IPS-11a (cell line): Measurements from ENCODE around the gene FSCN2.

Source experiments
- H3K4me3 ChIP-seq: one replicate; pipeline ENCODE4 v1.5.1; 2013; ENCODE audit warnings: low read depth, low read length, control low read depth

Gene FSCN2, protein sequence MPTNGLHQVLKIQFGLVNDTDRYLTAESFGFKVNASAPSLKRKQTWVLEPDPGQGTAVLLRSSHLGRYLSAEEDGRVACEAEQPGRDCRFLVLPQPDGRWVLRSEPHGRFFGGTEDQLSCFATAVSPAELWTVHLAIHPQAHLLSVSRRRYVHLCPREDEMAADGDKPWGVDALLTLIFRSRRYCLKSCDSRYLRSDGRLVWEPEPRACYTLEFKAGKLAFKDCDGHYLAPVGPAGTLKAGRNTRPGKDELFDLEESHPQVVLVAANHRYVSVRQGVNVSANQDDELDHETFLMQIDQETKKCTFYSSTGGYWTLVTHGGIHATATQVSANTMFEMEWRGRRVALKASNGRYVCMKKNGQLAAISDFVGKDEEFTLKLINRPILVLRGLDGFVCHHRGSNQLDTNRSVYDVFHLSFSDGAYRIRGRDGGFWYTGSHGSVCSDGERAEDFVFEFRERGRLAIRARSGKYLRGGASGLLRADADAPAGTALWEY

GRCh38 chr17:81527591-81528383, at the start of gene FSCN2:
TSS of gene FSCN2 (plus strand) at chr17:81528377. CDS start at chr17:81528532, 155 bp downstream.
- H3K4me3 ChIP-seq: no peak within 1 kb of the TSS

- H3K4me3 ChIP-seq: no peak overlapping the region
Measured at GRCh38 chr17:81479175-81480071, 48.8 kb upstream of the FSCN2 start.

DNA sequence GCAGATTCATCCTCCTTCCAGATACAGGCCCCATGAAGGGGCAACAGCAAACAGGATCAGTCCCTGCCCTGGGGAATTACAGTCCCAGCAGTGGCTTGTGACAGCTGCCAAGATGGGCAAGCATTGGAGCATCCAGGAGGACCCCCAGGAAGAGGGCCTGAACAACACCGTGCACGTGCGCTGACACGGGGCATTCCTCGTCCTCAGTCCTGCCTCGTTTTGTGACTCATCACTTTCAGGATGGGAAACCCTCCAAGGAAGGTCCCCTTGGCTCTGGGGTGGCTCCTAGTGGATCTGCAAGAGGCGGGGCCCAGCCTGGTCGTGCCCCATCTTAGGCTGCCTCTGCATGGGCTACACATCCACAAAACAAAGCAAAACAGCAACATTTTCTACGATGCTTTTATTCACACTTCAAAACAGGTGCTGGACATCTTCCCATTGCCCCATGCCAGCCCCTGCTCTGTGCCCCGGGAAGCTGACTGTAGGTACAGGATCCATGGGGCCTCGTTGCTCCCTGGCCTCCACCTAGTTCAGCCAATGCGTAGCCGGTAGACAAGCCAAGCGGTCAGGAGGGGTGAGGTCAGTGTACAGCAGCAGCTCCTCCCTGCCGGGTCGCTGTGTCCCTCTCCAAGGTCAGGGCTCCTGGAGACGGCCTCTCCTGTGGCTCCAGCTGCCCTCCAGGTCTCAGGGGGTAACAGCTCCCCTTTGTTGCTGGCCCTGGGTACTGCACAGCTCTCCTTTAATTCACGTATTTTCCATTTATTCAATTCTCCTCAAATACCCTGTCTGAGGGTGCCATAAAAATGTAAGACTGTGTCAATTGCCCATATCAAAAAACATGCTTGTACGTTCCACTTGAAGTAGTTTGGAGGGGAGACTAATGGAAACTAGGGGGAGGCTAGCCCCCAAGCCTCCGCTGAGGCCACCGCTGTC, 47.8 kb upstream of the FSCN2 start:
- H3K4me3 ChIP-seq: no peak overlapping the region

GRCh38 chr17:81481073-81481799, 46.9 kb upstream of the FSCN2 start:
- no peak overlapping the region for H3K4me3 ChIP-seq

- no peak overlapping the region for H3K4me3 ChIP-seq
Measured at GRCh38 chr17:81481815-81482505, 46.2 kb upstream of the FSCN2 start.

DNA sequence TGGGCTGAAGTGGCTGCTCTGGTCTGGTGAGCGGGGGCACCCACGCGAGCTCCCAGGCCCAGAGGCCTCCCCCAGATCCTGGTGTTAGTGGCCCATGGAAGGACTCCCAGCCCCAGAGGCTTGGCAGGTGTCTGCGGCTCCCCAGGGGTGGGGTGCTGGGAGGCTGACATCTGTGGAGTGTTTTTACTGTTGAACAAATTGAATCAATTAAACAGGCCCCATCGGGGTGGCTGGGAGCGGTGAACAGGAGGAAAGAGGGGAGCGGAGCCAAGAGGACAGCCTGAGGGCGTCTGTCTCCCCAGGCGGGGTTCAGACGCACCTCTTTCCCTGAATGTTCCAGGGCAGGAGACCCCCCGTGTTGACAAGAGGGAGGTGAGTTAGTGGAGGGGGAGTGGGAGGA, 45.5 kb upstream of the FSCN2 start:
- H3K4me3 ChIP-seq: no peak overlapping the region

- H3K4me3 ChIP-seq: peak overlapping the region; percentile 37
Measured at GRCh38 chr17:81483085-81483861, 44.9 kb upstream of the FSCN2 start.

DNA sequence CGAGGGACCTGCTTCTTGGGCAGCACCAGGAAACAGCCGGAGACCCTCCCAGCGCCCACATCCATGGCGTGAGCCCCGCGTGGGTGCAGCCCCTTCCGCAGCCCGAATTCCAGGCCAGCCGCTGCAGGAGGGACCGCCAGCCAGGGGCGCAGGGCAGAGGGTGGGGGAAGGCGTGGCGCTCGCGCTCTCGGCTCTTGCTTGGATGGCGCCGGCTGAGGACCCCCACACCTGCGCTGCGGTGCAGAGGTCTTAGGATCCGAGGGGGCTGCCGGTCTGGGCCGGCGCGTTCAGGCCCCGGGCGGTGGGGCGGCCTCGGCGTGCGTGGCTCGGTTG, 44.3 kb upstream of the FSCN2 start:
- H3K4me3 ChIP-seq: peak overlapping the region; percentile 37

DNA sequence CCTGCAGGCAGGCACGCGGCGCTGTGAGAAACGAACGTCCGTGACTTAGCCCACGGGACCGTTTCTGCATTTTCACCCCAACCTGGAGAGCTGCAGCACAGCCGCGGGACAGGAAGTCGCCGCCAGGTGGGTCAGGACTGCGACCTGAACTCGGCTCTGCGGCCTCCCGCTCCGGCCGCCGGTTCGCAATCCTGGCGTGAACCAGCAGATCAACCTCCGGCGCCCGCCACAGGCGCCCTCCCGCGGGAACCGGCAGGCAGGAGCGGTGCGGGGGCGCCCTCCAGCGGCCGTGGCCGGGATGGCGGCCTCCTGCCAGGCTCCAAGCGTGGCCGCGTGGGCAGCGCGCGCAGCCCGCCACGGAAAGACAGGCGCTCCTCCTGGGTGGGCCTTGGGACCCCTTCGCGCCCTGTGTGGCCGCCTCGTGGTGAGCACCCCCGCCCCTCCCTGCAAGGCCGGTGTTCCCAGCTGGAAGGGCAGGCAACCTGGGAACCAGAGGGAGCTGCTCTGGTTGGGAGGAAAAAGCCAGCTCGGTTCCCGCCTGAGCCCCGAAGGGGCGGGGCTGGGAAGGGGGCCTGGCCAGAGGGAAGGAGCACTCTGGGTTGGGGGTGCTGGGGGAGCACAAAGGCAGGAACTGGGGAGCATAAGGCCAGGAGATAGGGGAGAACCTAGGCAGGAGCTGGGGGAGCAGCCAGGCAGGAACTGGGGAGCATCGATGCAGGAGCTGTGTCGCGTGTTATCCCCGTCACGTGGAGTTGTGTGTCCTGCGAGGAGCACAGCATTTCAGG, 43.8 kb upstream of the FSCN2 start:
- H3K4me3 ChIP-seq: peak overlapping the region; percentile 37

- H3K4me3 ChIP-seq: no peak overlapping the region
Measured at GRCh38 chr17:81486199-81486810, 41.9 kb upstream of the FSCN2 start.

DNA sequence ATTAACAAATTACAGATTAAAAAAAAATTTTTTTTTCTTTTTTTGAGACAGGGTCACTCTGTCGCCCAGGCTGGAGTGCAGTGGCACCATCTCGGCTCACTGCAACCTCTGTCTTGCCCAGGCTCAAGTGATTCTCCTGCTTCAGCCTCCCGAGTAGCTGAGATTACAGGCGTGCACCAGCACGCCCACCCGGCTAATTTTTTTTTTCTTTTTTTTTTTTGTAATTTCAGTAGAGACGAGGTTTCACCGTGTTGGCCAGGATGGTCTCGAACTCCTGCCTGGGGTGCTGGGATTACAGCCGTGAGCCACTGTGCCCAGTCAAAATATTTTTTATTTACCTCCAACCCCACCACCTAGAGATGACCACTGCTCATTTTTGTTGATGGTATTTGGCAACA, 41.1 kb upstream of the FSCN2 start:
- no peak overlapping the region for H3K4me3 ChIP-seq

DNA sequence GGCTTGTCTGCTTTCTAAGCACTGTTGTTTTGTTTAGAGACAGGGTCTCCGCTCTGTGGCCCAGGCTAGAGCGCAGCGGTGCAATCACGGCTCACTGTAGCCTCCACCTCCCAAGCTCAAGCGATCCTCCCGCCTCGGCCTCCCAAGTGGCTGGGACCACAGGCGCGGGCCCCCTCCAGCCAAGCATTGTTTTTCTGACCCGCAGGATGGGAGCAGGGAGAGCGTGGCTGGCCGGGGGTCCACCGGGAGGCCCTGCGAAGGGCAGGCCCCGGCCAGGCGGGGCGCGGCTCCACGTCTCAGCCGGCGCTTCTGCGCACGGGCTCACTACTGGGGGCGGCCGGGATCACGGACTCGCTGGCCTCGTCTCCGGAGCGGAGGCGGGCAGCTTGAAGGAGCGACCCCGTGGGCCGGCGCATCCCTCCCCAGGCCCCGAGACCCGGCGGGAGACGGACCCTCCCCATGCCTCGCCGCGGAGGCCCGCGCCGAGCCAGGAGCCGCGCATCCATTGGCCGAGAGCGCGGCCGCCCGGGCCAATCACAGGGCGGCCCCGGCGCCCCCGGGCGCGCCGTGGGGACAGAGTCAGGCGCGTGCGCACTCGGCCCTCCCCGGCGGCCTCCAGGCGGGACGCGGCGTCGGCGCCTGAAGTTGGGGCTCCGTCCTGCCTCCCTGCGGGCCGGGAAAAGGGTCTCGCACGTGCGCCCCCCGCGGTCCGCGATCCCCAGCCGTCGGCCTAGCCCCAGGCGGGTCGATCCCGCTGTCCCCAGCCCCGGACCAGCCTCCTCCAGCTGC, 40.5 kb upstream of the FSCN2 start:
- H3K4me3 ChIP-seq: no peak overlapping the region

DNA sequence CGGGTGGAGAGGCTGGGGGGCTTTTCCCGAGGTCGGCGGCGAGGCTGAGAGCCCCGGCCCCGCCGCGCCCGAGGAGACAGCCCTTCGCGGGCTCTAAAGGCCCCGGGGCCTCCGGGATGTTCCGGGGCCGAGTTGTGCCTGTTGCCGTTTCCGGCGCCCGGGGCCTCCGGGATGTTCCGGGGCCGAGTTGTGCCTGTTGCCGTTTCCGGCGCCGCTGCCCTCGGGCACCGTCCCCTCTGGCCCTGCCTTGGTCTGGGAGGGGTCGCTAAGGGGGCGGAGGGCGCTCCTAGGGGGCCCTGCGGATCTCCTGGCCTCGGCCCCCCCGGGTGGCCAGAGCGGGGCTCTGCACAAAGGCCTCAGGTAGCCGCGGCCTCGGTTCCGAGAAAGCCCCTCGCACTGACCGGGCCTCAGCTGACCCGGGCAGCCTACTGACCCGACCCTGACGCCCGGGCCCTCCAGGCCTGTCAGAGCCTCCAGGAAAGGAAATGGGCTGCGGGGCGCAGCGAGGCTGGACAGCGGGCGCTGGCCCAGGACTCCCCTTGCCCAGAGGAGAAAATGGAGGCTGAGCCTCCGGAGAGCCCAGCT, 39.8 kb upstream of the FSCN2 start:
- H3K4me3 ChIP-seq: no peak overlapping the region

DNA sequence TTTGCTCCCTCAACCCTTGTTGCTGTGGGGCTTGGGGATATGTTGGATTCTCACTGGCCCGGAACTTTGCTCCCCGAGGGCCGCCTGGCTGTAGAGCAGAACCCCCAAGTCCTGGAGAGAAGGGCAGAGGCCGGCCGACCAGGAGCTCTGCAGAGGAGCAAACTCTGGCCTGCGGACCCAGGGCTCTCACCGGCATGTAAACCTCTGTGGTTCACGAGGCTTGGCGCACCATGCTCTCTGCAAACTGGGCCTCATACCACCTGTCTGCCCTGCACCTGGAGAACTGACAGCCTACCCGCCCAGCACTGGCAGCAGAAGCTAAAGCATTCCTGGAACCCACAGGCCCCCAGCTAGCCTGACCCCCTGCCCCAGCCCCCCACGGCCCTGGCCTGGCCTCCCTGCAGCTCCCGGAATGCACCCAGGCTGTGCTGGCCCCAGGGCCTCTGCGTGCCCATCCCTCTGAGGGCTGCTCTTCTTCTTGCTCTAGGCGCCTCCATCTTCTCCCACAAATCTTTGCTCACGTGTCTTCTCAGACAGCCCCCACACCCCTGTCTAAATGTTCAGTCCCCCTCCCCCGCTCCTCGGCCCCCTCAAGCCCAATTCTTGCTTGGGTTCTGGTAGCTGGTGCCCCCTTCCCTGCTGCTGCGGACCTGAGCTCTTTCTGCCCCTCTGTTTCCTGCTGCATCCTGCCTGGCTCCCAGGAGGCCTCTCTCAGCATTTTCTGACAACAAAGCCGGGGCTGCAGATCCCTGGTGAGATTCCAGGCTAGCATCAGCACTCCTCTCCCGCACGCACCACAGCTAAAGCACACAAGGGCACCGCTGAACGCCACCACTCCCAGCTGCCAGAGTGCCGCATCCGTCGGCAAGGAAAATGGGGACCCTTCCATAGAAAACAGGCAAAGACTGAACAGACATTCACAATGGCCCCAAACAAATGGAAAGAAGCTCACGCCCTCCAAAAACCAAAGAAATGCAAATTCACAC, 38.9 kb upstream of the FSCN2 start:
- H3K4me3 ChIP-seq: no peak overlapping the region
